Left kidney (tissue), 8 donors: Measurements from ENCODE around the gene BCS1L. TPM values are rescaled to one million over a fixed set of nuclear protein-coding genes. Genes with fewer than 3 reads are reported as not detected.
A peak's percentile ranks its signal among the peaks of the same experiment; 100 is the strongest.

Source experiments
- DNase-seq: peaks from one replicate; pipeline ENCODE4 v3.0.0-alpha.2; 2013
- long read RNA-seq, 8 donors: transcript quantifications; one replicate each; lab custom pipeline, GENCODE V29; 2026
- polyA plus RNA-seq: library from polyadenylated mRNA; unstranded; fragments of 120-200 nt; gene quantifications from one replicate; pipeline ENCODE4 v1.2.1, GENCODE V29; 2013; ENCODE audit not compliant: insufficient read length

BCS1L gene
- 58.6 TPM for polyA plus RNA-seq
- long read RNA-seq, donor 1, partial matches to known transcripts: 13 of 27 reads
- long read RNA-seq, donor 1, other reads (novel, unspliced or antisense): 10 of 27 reads
- long read RNA-seq, donor 2, transcript BCS1L-201 (8 exons, 1,454 nt): major isoform, 8 of 10 reads
- long read RNA-seq, donor 2, partial matches to known transcripts: 0 of 10 reads
- long read RNA-seq, donor 2, other reads (novel, unspliced or antisense): 0 of 10 reads
- long read RNA-seq, donor 3, partial matches to known transcripts: 0 of 1 reads
- long read RNA-seq, donor 3, other reads (novel, unspliced or antisense): 0 of 1 reads
- long read RNA-seq, donor 4: 0 reads
- long read RNA-seq, donor 5, transcript BCS1L-201 (8 exons, 1,454 nt): major isoform, 11 of 20 reads
- long read RNA-seq, donor 5, partial matches to known transcripts: 6 of 20 reads
- long read RNA-seq, donor 5, other reads (novel, unspliced or antisense): 0 of 20 reads
- long read RNA-seq, donor 6, partial matches to known transcripts: 0 of 2 reads
- long read RNA-seq, donor 6, other reads (novel, unspliced or antisense): 0 of 2 reads
- long read RNA-seq, donor 7, partial matches to known transcripts: 0 of 5 reads
- long read RNA-seq, donor 7, other reads (novel, unspliced or antisense): 0 of 5 reads
- long read RNA-seq, donor 8, partial matches to known transcripts: 0 of 7 reads
- long read RNA-seq, donor 8, other reads (novel, unspliced or antisense): 5 of 7 reads

GRCh38 chr2:218659258-218659987, at the start of gene BCS1L, which contains the start of gene ZNF142:
Gene BCS1L (plus strand): TSS chr2:218659683. CDS start chr2:218660988, 1,305 bp downstream.
Gene ZNF142 (minus strand): TSS chr2:218659623. CDS start chr2:218656429, 3,194 bp downstream.
- peak; percentile 90 for DNase-seq

- DNase-seq: no peak
These were observed 43.6 kb upstream of the BCS1L start for GRCh38 chr2:218615868-218616315.

GRCh38 chr2:218618102-218618860, 41.2 kb upstream of the BCS1L start:
- DNase-seq: no peak

GRCh38 chr2:218621007-218621406, 38.5 kb upstream of the BCS1L start:
- DNase-seq: no peak

GRCh38 chr2:218622606-218623365, 36.7 kb upstream of the BCS1L start:
- DNase-seq: no peak

GRCh38 chr2:218623366-218623705, 36.1 kb upstream of the BCS1L start:
- DNase-seq: no peak

GRCh38 chr2:218626369-218626768, 33.1 kb upstream of the BCS1L start:
- DNase-seq: no peak

- no peak for DNase-seq
These were observed 31.5 kb upstream of the BCS1L start for GRCh38 chr2:218627939-218628338.

GRCh38 chr2:218631837-218632236, 27.6 kb upstream of the BCS1L start:
- no peak for DNase-seq

GRCh38 chr2:218635719-218636118, 23.8 kb upstream of the BCS1L start:
- DNase-seq: no peak

- DNase-seq: no peak
These were observed 21.1 kb upstream of the BCS1L start for GRCh38 chr2:218638372-218638771.

- no peak for DNase-seq
These were observed 17.3 kb upstream of the BCS1L start for GRCh38 chr2:218642121-218642656.

- no peak for DNase-seq
These were observed 16.7 kb upstream of the BCS1L start for GRCh38 chr2:218642786-218643185.

GRCh38 chr2:218643751-218644310, 15.7 kb upstream of the BCS1L start:
- no peak for DNase-seq

GRCh38 chr2:218644721-218645120, 14.8 kb upstream of the BCS1L start:
- no peak for DNase-seq

- no peak for DNase-seq
These were observed 14.4 kb upstream of the BCS1L start for GRCh38 chr2:218645126-218645525.

- DNase-seq: peak; percentile 28
These were observed 11.2 kb upstream of the BCS1L start for GRCh38 chr2:218648088-218648786.

- DNase-seq: no peak
These were observed 10.7 kb upstream of the BCS1L start for GRCh38 chr2:218648787-218649100.

GRCh38 chr2:218655751-218656150, 3.7 kb upstream of the BCS1L start:
- no peak for DNase-seq
